Neutrophil (primary cell): ENCODE data around the gene NEURL1.
"Not testable (repeated sequence)": the region's sequence is repeated elsewhere in the genome, so short reads cannot be mapped to it uniquely, and the experiment has no call there.

Experiments
- H3K27ac ChIP-seq: fragments of 200-600 bp; sonication (generic); 2 replicates; pipeline ENCODE4 v1.5.1; 2016; ENCODE audit warnings: mild to moderate bottlenecking, moderate library complexity
- H3K27me3 ChIP-seq: fragments of 200-600 bp; sonication (generic); 2 replicates; pipeline ENCODE4 v1.6.0; 2016; ENCODE audit warnings: mild to moderate bottlenecking
- H3K36me3 ChIP-seq: fragments of 200-600 bp; sonication (generic); 2 replicates; pipeline ENCODE4 v1.5.1; 2017
- H3K4me1 ChIP-seq, 2 experiments: fragments of 200-600 bp in 1 of 2; sonication (generic) in 1 of 2; 1 replicate in 1 of 2; 2 replicates in 1 of 2; pipeline versions ENCODE4 v1.5.1 to v1.6.1; 2013 to 2016; ENCODE audit warnings: low read depth in 1 of 2, low read length in 1 of 2, mild to moderate bottlenecking in 1 of 2, moderate library complexity in 1 of 2; ENCODE audit not compliant: control insufficient read depth in 1 of 2, insufficient read depth in 1 of 2
- H3K4me3 ChIP-seq, 2 experiments: fragments of 200-600 bp in 1 of 2; sonication (generic) in 1 of 2; 1 replicate in 1 of 2; 2 replicates in 1 of 2; pipeline ENCODE4 v1.5.1; 2013 to 2016; ENCODE audit warnings: low read depth in 1 of 2, low read length in 1 of 2, mild to moderate bottlenecking in 1 of 2, moderate library complexity in 1 of 2
- H3K9me3 ChIP-seq: fragments of 200-600 bp; sonication (generic); 2 replicates; pipeline ENCODE4 v1.5.1; 2016
- CTCF ChIP-seq: fragments of 200-600 bp; sonication (generic); IDR thresholded peaks from 2 replicates; pipeline ENCODE4 v1.5.1; 2016; ENCODE audit warnings: antibody characterized with exemption

The NEURL1 gene

GRCh38 chr10:103498936-103499638 lies 5.6 kb downstream of the NEURL1 start:
- no peak for TF ChIP-seq CTCF
- Histone ChIP-seq H3K4me3 (no peak overlapping the region), H3K4me1 (peaks cover 0 to 3% of the 10 kb centered on the region in 2 experiments), H3K27me3 (peaks cover 87% of the 10 kb centered on the region), H3K27ac (no peak overlapping the region), H3K36me3 (no peaks in the 10 kb centered on the region), H3K9me3 (no peaks in the 10 kb centered on the region)

GRCh38 chr10:103499881-103500280 lies 6.4 kb downstream of the NEURL1 start:
- Histone ChIP-seq H3K4me1 (no peaks in the 10 kb centered on the region), H3K36me3 (no peaks in the 10 kb centered on the region), H3K9me3 (no peaks in the 10 kb centered on the region), H3K27me3 (peaks cover 85% of the 10 kb centered on the region), H3K27ac (no peak overlapping the region), H3K4me3 (no peak overlapping the region)
- TF ChIP-seq CTCF = no peak

GRCh38 chr10:103500481-103500880 lies 7.0 kb downstream of the NEURL1 start:
- Histone ChIP-seq H3K27ac (no peak overlapping the region), H3K36me3 (no peaks in the 10 kb centered on the region), H3K9me3 (no peaks in the 10 kb centered on the region), H3K4me3 (no peak overlapping the region), H3K4me1 (no peaks in the 10 kb centered on the region), H3K27me3 (peaks cover 79% of the 10 kb centered on the region)
- TF ChIP-seq CTCF = no peak

GRCh38 chr10:103501186-103501585 lies 7.7 kb downstream of the NEURL1 start:
- Histone ChIP-seq H3K4me3 (no peak overlapping the region), H3K36me3 (no peaks in the 10 kb centered on the region), H3K9me3 (no peaks in the 10 kb centered on the region), H3K27me3 (peaks cover 72% of the 10 kb centered on the region), H3K4me1 (no peaks in the 10 kb centered on the region), H3K27ac (no peak overlapping the region)
- no peak for TF ChIP-seq CTCF

- H3K27me3 ChIP-seq = peaks cover 54% of the 10 kb centered on the region
- H3K9me3 ChIP-seq = no peaks in the 10 kb centered on the region
- TF ChIP-seq CTCF = no peak
- no peaks in the 10 kb centered on the region for H3K4me1 ChIP-seq
- H3K27ac ChIP-seq = no peak overlapping the region
- H3K4me3 ChIP-seq = no peak overlapping the region
- H3K36me3 ChIP-seq = no peaks in the 10 kb centered on the region
Observed at GRCh38 chr10:103502849-103503660, 9.6 kb downstream of the NEURL1 start.

- not testable (repeated sequence) for H3K36me3 ChIP-seq, H3K9me3 ChIP-seq, H3K4me1 ChIP-seq, H3K4me3 ChIP-seq, H3K27ac ChIP-seq
- peaks cover 49% of the 10 kb centered on the region for H3K27me3 ChIP-seq
Observed at GRCh38 chr10:103503777-103504176, 10.3 kb downstream of the NEURL1 start.
